Upper lobe of left lung (tissue), 4 donors: ENCODE results near the gene RIOX2.

Source experiments
- POLR2A ChIP-seq, 4 donors: fragments of 450-650 bp; IDR thresholded peaks; one replicate each; pipeline ENCODE4 v1.5.1; 2016 to 2017; ENCODE audit warnings: antibody characterized with exemption in 4 of 4, mild to moderate bottlenecking in 2 of 4
- POLR2AphosphoS5 ChIP-seq, 2 donors: sonication (generic); formaldehyde crosslinking; IDR thresholded peaks; one replicate each; pipeline ENCODE4 v1.5.1; 2017; ENCODE audit warnings: antibody characterized with exemption in 2 of 2
- TF ChIP-seq, protein P1 (sequence below), 6 experiments: fragments of 450-650 bp in 4 of 6; fragments of 200-600 bp in 2 of 6; sonication (generic) in 2 of 6; IDR thresholded peaks; one replicate each; pipeline ENCODE4 v1.5.1; 2016 to 2019; ENCODE audit warnings: antibody characterized with exemption in 6 of 6

DNA sequence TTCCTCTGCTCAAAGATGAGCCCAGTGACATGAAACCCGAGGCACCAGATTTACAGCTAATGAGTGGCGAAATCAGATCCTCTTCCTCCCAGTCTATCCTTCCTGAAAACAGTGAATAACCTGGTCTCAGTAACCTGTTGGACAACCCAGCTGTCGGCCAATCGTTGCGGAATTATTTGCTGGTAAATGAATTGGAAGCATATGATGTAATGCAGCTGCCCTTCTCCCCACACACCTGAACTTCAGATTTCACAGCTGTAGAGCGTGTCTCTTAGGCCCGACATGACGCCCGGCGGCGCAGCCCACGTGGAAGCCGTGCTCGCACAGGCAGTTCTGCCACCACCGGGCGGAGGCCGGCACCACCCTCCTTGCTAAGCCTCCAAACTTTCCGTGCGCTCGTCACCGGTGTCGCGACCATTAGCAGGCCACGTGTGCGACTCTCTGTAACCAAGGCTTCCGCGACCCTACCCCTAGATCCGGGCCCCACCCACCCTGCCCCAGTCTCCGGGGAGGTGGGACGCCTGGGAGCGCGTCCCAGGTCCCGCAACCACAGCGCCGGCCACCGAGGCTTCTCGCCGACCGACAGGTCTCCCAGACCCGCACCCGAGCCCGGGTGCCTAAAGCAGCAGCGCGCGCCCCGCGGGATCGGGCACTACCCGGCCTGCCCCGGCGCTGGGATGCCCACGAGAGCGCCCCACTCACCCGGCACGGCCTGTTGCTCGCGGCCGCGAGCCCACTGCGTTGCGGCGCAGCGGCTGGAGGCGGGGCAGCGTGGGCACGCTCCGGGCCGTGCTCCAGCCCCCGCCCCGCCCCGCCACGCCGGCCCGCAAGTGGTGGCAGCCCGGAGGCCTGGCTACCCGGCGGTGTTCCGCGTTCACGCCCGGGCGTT is at the start of gene RIOX2:
- TF ChIP-seq, protein P1, sequence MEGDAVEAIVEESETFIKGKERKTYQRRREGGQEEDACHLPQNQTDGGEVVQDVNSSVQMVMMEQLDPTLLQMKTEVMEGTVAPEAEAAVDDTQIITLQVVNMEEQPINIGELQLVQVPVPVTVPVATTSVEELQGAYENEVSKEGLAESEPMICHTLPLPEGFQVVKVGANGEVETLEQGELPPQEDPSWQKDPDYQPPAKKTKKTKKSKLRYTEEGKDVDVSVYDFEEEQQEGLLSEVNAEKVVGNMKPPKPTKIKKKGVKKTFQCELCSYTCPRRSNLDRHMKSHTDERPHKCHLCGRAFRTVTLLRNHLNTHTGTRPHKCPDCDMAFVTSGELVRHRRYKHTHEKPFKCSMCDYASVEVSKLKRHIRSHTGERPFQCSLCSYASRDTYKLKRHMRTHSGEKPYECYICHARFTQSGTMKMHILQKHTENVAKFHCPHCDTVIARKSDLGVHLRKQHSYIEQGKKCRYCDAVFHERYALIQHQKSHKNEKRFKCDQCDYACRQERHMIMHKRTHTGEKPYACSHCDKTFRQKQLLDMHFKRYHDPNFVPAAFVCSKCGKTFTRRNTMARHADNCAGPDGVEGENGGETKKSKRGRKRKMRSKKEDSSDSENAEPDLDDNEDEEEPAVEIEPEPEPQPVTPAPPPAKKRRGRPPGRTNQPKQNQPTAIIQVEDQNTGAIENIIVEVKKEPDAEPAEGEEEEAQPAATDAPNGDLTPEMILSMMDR (IDR thresholded peaks at IDR 0.05) = peak in 1 of 6 experiments; percentile 5
- TF ChIP-seq POLR2A (IDR thresholded peaks at IDR 0.05) (peak in 2 of 4 donors; percentile 71 to 83), POLR2AphosphoS5 (IDR thresholded peaks at IDR 0.05) (peak in 1 of 2 donors; percentile 60)
